Activated naive CD4-positive, alpha-beta T cell treated with anti-CD3 and anti-CD28 coated beads, Interleukin-2, amount 50 U/mL, for 72 hours (primary cell): ENCODE data around the gene TEX26. TPM values are rescaled to one million over a fixed set of nuclear protein-coding genes. Genes with fewer than 3 reads are reported as not detected.
A peak's percentile ranks its signal among the peaks of the same experiment; 100 is the strongest.
"Not testable (repeated sequence)": the region's sequence is repeated elsewhere in the genome, so short reads cannot be mapped to it uniquely, and the experiment has no call there.

Source experiments
- ATAC-seq, 2 donors: fragments of 150-1000 bp; cut with Tn5 transposase; 2 replicates each; pipeline ENCODE4 v1.10.0; 2021; ENCODE audit warnings: mild to moderate bottlenecking in 2 of 2, moderate library complexity in 2 of 2
- DNase-seq, 2 donors: peaks; one replicate each; pipeline ENCODE4 v3.0.0; 2021 to 2022; ENCODE audit warnings: low spot score in 2 of 2
- H3K27ac Mint-ChIP-seq, 2 donors: one replicate each; pipeline ENCODE4 v1.8.0; 2022; ENCODE audit warnings: mild to moderate bottlenecking in 2 of 2, mixed read lengths in 2 of 2
- H3K36me3 Mint-ChIP-seq, 2 donors: one replicate each; pipeline ENCODE4 v1.8.0; 2022; ENCODE audit warnings: mixed read lengths in 2 of 2
- H3K9me3 Mint-ChIP-seq, 2 donors: one replicate each; pipeline ENCODE4 v1.8.0; 2022; ENCODE audit warnings: mixed read lengths in 2 of 2
- total RNA-seq, 2 donors: library from RNA; stranded (reverse); gene quantifications; one replicate each; pipeline ENCODE4 v1.2.3, GENCODE V29; 2022

Gene TEX26
- total RNA-seq, 2 donors from 2014 or later: not detected

DNA sequence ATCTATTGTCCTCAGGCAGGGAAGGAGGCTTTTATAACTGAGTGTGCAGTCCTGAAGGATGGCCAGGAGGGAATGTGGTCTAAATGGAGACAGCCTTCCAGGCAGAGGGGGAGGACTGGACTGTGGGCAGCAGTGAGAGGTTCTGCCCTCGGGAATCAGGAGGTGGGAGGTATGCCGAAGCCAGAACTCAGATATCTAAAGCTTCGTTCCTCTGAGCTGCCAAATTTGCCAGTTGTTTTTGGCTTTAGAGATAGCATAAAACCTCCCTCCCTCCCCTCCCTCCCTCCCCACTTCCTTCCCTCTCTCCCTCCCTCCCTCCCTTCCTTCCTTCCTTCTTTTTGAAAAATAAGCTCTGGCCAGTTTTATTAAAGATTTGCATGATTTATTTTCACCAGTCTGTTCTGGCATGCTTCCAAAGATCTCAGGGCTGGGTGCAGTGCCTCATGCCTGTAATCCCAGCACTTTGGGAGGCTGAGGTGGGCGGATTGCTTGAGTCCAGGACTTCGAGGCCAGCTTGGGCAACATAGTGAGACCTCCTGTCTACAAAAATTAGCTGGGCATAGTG, 24.0 kb upstream of the TEX26 start:
- Mint-ChIP-seq H3K27ac (no peak overlapping the region), H3K36me3 (peaks cover 0 to 5% of the 10 kb centered on the region in 2 donors), H3K9me3 (peaks cover 4 to 5% of the 10 kb centered on the region in 2 donors)
- DNase-seq (no peak), ATAC-seq (no peak)

DNA sequence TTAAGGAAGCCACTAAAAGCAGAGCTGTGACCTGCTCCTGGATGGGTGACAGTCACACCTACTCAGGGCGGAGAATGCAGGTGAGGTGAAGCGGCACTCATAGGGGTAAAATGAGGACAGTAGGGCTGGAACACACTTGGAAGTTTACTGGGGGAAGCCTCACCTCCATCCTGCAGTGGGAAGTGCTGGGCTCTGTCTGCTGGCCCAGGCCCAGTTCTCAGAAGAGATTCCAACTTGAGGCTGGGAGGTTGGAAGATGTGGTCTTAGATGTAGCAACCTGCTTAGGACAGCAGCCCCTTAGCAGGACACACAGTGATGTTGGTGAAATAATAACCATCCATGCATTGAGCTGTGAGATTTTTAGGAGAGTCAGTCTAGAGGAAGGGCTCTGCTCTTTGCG, 21.8 kb upstream of the TEX26 start:
- no peaks in the 10 kb centered on the region for H3K36me3 Mint-ChIP-seq

DNA sequence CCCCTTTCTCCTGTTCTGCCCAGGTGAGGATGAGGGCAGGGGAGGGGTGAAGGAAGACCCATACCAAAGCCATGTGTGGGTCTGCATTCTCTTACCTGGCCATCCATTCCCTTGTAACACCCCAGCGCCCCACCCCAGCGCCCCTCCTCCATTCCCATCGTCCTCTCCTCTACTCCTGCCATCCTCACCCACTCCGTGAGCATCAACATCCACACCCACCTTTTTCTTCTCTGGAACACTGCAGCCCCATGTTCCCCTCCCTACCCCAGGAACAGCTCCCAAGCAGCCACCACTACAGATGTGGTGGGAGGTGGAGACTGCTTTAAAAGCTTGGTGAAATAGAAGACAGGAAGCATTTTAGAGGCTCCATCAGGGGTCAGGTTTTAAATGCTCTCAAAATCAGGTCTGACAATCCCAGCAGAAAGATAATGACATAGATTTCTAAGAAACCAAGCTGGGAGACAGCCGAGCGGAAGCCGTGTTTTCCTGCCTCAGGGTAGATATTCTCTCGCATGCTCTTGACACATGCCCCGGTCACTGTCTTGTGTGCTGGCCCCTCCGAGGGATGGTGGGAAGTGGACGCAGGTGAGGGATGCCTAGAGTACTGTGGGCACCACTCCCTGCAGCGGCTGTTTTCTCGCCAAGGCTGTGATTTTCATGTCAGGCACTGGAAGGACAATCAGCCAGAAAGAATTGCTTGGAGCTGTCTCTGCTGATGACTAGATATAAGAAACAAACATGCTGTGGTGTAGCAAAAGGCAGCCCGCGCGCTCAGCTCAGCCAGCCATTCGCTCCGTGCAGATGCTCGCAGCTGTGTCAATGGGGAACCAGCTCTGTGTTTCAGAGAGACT, 16.5 kb upstream of the TEX26 start:
- no peak overlapping the region for H3K27ac Mint-ChIP-seq
- H3K9me3 Mint-ChIP-seq: no peaks in the 10 kb centered on the region
- ATAC-seq: no peak
- H3K36me3 Mint-ChIP-seq: no peaks in the 10 kb centered on the region
- DNase-seq: no peak

More for the DNA sequence above, 21.8 kb upstream of the TEX26 start:
- no peak for DNase-seq
- Mint-ChIP-seq H3K9me3 (no peaks in the 10 kb centered on the region), H3K27ac (no peak overlapping the region)
- no peak for ATAC-seq

DNA sequence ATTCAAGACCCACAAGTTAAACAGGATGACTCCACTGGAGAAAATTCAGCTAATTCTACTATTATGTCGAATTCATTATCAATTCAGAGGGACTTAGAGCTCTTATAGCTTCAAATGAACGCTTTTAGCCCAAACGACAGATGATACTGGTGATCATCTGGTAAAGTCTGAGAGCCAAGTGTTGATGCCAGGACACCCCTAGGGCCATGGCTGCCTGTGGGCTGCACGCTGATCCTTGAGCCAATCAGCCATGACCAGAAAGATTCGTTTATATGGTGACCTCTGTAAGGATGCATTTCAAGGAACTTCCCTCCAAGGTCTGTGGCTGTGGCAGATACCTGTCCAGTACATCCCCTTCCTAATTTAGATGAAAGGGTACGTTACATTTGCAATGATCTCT, 15.5 kb upstream of the TEX26 start:
- Mint-ChIP-seq H3K9me3 (no peaks in the 10 kb centered on the region), H3K27ac (no peak overlapping the region), H3K36me3 (no peaks in the 10 kb centered on the region)
- no peak for DNase-seq
- ATAC-seq: no peak

- no peak overlapping the region for H3K27ac Mint-ChIP-seq
- no peaks in the 10 kb centered on the region for H3K36me3 Mint-ChIP-seq
- ATAC-seq (no peak), DNase-seq (no peak)
- no peaks in the 10 kb centered on the region for H3K9me3 Mint-ChIP-seq
Observed at GRCh38 chr13:30918662-30919405, 13.6 kb upstream of the TEX26 start.

- DNase-seq: no peak
- H3K27ac Mint-ChIP-seq: no peak overlapping the region
Observed at GRCh38 chr13:30920162-30920909, 12.1 kb upstream of the TEX26 start.

DNA sequence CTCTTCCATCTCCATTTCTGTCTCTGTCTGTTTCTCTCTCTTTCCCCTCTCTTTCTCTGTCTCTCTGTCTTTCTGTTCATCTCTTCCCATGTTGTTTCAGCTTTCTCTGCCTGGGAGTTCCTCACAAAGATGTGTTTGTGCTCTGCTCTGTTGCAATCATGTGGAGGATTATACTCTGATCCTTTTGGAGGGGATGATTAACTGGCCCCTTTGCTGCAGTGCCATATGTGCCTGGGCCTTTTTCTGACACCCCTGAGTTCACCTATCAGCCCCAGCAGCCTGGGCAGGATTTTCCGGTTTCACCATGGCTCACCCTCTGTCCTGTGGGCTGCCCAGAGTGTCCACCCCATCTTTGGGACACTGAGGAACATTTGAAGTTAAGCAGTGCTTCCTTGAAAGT, 9.0 kb upstream of the TEX26 start:
- ATAC-seq (no peak), DNase-seq (no peak)
- H3K9me3 Mint-ChIP-seq: peaks cover 0 to 3% of the 10 kb centered on the region in 2 donors
- no peak overlapping the region for H3K27ac Mint-ChIP-seq
- H3K36me3 Mint-ChIP-seq: peaks cover 0 to 6% of the 10 kb centered on the region in 2 donors

More at GRCh38 chr13:30920162-30920909, 12.1 kb upstream of the TEX26 start:
- no peak for ATAC-seq
- no peaks in the 10 kb centered on the region for H3K36me3 Mint-ChIP-seq
- no peaks in the 10 kb centered on the region for H3K9me3 Mint-ChIP-seq

DNA sequence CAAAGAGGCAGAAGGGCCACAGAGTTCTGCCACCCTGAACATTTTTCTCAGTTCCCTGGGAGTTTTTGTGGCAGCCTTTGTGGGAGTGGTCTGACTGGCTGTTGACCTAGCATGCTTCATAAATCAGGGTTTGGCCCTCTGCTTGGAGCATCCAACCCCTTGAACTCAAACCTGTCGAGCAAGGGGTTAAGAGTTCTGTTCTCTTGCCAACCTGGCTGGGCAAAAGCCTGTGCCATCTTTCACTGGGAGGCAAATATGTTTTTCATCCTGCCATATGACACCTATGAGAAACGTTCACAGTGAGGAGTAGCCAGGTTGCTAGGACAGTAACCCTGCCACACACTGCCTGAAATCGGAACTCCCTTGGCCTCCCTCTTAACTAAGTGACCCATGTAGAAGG, 7.7 kb upstream of the TEX26 start:
- DNase-seq (no peak), ATAC-seq (no peak)
- Mint-ChIP-seq H3K36me3 (peaks cover 5 to 6% of the 10 kb centered on the region in 2 donors), H3K27ac (no peak overlapping the region), H3K9me3 (peaks cover 0 to 3% of the 10 kb centered on the region in 2 donors)

GRCh38 chr13:30925429-30925828, 7.0 kb upstream of the TEX26 start:
- H3K36me3 Mint-ChIP-seq: peaks cover 5 to 6% of the 10 kb centered on the region in 2 donors
- no peak overlapping the region for H3K27ac Mint-ChIP-seq
- DNase-seq: no peak
- peaks cover 0 to 3% of the 10 kb centered on the region in 2 donors for H3K9me3 Mint-ChIP-seq
- ATAC-seq: peak in 1 of 2 donors; percentile 32

- ATAC-seq (no peak), DNase-seq (no peak)
- Mint-ChIP-seq H3K27ac (no peak overlapping the region), H3K9me3 (peaks cover 0 to 3% of the 10 kb centered on the region in 2 donors), H3K36me3 (peaks cover 5 to 6% of the 10 kb centered on the region in 2 donors)
Observed at GRCh38 chr13:30926781-30927180, 5.7 kb upstream of the TEX26 start.

GRCh38 chr13:30927188-30927587, 5.3 kb upstream of the TEX26 start:
- not testable (repeated sequence) for H3K36me3 Mint-ChIP-seq, DNase-seq, H3K27ac Mint-ChIP-seq, H3K9me3 Mint-ChIP-seq
- peak; percentile 53 to 81 for ATAC-seq

DNA sequence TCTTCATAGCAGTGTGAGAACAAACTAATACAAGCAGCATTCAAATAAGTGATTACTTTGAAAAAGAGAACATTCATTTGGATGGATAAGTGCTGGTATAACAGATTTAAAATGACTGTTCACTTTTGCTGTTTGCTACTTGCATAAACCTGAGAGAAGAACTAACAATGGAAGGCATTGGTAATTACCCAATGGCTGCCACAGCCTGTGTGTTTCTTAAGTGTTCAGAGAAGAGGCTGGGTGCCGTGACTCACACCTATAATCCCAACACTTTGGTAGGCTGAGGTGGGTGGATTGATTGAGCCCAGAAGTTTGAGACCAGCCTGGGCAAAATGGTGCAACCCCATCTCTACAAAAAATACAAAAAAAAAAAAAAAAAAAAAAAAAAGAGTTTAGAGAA, 4.9 kb upstream of the TEX26 start:
- no peak for DNase-seq
- peaks cover 5 to 6% of the 10 kb centered on the region in 2 donors for H3K36me3 Mint-ChIP-seq
- H3K9me3 Mint-ChIP-seq: peaks cover 0 to 3% of the 10 kb centered on the region in 2 donors
- ATAC-seq: peak; percentile 72 to 73
- no peak overlapping the region for H3K27ac Mint-ChIP-seq

- Mint-ChIP-seq H3K36me3 (peaks cover 5 to 6% of the 10 kb centered on the region in 2 donors), H3K27ac (no peak overlapping the region), H3K9me3 (peaks cover 0 to 3% of the 10 kb centered on the region in 2 donors)
- DNase-seq (no peak), ATAC-seq (no peak)
Observed at GRCh38 chr13:30928978-30929377, 3.5 kb upstream of the TEX26 start.

DNA sequence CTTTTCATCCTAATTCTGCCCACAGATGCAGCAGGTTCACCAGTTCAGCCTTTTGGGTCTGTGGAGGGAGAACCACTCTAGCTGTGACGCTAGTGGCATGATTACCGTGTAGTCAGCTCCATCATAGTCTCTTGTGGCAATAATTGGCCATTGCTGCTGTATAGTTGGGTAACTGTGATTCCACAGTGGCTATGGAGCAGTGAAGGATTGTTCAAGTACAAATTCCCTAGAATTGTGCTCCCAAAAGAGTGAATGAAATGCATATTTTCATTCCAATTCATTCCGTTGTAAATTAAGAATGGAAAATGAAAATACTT, 856 bp downstream of the TEX26 start:
- Mint-ChIP-seq H3K9me3 (peaks cover 0 to 3% of the 10 kb centered on the region in 2 donors), H3K27ac (no peak overlapping the region), H3K36me3 (peaks cover 0 to 5% of the 10 kb centered on the region in 2 donors)
- DNase-seq (no peak), ATAC-seq (no peak)

DNA sequence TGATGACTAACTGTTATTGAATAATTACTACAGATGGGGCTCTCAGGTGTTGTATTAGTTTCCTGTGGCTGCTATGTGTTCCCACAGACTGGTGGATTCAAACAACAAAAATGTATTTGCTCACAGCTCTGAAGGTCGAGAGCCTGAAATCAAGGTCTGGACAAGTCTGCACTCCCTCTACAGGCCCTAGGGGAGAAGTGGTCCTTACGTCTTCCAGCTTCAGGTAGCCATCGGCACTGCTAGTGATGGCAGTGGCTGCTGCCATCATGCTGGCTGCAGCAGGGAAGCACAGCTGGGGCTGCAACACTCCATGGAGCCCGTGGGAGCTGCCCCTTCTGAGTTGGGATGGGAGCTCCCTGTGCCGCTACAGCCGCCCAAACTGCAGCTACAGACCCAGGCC, 1.9 kb downstream of the TEX26 start:
- peaks cover 0 to 2% of the 10 kb centered on the region in 2 donors for H3K36me3 Mint-ChIP-seq
- no peak for DNase-seq
- no peak for ATAC-seq
- H3K27ac Mint-ChIP-seq: no peak overlapping the region
- H3K9me3 Mint-ChIP-seq: peaks cover 0 to 3% of the 10 kb centered on the region in 2 donors

GRCh38 chr13:30934803-30935202, 2.3 kb downstream of the TEX26 start:
- Mint-ChIP-seq H3K27ac (no peak overlapping the region), H3K9me3 (peaks cover 0 to 3% of the 10 kb centered on the region in 2 donors), H3K36me3 (no peaks in the 10 kb centered on the region)
- no peak for DNase-seq
- ATAC-seq: no peak

- H3K9me3 Mint-ChIP-seq: peaks cover 0 to 3% of the 10 kb centered on the region in 2 donors
- H3K27ac Mint-ChIP-seq: no peak overlapping the region
- no peaks in the 10 kb centered on the region for H3K36me3 Mint-ChIP-seq
- ATAC-seq: no peak
- no peak for DNase-seq
Observed at GRCh38 chr13:30936971-30937370, 4.5 kb downstream of the TEX26 start.
